ENCODE data around the gene LCP2.

DNA sequence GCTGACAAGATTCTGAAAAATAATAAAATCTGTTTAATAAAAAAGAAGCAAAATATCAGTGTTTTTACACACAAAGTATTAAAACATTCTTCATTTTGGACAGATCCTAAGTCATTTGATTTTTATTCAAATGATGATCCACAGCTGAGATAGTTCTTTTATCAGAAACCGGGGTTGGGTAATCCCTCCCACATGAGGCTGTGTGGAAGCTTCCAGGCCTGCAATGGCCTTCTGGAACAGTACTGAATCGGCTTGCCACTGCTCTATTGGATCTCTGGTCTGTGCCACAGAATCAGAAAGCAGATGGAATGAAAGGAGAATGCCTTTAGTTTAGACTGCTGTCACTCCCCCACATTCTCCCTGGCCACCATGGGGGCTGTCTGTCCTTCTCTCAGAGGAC is 70.9 kb downstream of the LCP2 start:
- TF ChIP-seq, protein P1, sequence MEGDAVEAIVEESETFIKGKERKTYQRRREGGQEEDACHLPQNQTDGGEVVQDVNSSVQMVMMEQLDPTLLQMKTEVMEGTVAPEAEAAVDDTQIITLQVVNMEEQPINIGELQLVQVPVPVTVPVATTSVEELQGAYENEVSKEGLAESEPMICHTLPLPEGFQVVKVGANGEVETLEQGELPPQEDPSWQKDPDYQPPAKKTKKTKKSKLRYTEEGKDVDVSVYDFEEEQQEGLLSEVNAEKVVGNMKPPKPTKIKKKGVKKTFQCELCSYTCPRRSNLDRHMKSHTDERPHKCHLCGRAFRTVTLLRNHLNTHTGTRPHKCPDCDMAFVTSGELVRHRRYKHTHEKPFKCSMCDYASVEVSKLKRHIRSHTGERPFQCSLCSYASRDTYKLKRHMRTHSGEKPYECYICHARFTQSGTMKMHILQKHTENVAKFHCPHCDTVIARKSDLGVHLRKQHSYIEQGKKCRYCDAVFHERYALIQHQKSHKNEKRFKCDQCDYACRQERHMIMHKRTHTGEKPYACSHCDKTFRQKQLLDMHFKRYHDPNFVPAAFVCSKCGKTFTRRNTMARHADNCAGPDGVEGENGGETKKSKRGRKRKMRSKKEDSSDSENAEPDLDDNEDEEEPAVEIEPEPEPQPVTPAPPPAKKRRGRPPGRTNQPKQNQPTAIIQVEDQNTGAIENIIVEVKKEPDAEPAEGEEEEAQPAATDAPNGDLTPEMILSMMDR (IDR thresholded peaks at IDR 0.05; ENCODE audit: poor library complexity): no peak
- no peak for TF ChIP-seq EZH2phosphoT487 (IDR thresholded peaks at IDR 0.05; ENCODE audit: low read depth, severe bottlenecking, unreplicated experiment)
- no peak for TF ChIP-seq EZH2 (IDR thresholded peaks at IDR 0.05; ENCODE audit: borderline replicate concordance)

Measured in hepatocyte (in vitro differentiated cells).